K562 (cell line): ENCODE measurements around the gene ZNF462. TPM values are rescaled to one million over a fixed set of nuclear protein-coding genes. Genes with fewer than 3 reads are reported as not detected.

Experiments used
- ATAC-seq: fragments of 200-7000 bp; cut with Tn5 transposase; 3 replicates; pipeline ENCODE4 v1.9.1; 2020; ENCODE audit warnings: moderate library complexity
- BruUV-seq: library from RNA; stranded (reverse); fragments of 400-500 nt; replicated peaks from 2 replicates; lab custom pipeline; 2021; lab: Mats Ljungman, UMichigan
- CTCF ChIA-PET: fragments of 300-600 bp; formaldehyde crosslinking; extraction: SDS; loops from one replicate; lab custom pipeline; 2021; ENCODE audit warnings: low intra/inter-chr PET ratio; lab: Yijun Ruan, JAX
- POLR2A ChIA-PET: fragments of 300-600, 350-650 bp; sonication (Branson Sonifier 250); formaldehyde crosslinking; extraction: SDS; loops from one replicate; lab custom pipeline; 2021; ENCODE audit warnings: antibody characterized with exemption, inconsistent platforms; lab: Yijun Ruan, JAX
- DNase-seq, 4 experiments: peaks; one replicate each; pipeline versions ENCODE4 v3.0.0 to v3.0.0-alpha.2; 2011 to 2018; ENCODE audit warnings: low spot score in 3 of 4, mixed read lengths in 3 of 4; ENCODE audit errors: extremely low read depth in 1 of 4
- FAIRE-seq: peaks from 2 replicates; lab custom pipeline; 2011; peaks lifted over from hg19 to GRCh38; lab: Jason Lieb, UNC
- H2AFZ ChIP-seq: 2 replicates; pipeline ENCODE4 v1.6.0; 2011; ENCODE audit warnings: low read depth, low read length, control low read depth, inconsistent platforms
- H3K27ac ChIP-seq: fragments of 200-600 bp; 3 replicates; pipeline ENCODE4 v1.8.0; 2011; ENCODE audit warnings: low read depth, mild to moderate bottlenecking, control low read depth, inconsistent platforms, low read length, moderate library complexity, mixed read lengths; ENCODE audit errors: extremely low read depth
- H3K27me3 ChIP-seq, 2 experiments: fragments of 300-600 bp in 1 of 2; 2 replicates in 1 of 2; 3 replicates in 1 of 2; pipeline versions ENCODE4 v1.6.0 to v1.8.0; 2011; ENCODE audit warnings: inconsistent platforms in 2 of 2, low read length in 2 of 2, mild to moderate bottlenecking in 1 of 2, mixed read lengths in 1 of 2, moderate library complexity in 1 of 2; ENCODE audit not compliant: control insufficient read depth in 2 of 2, insufficient read depth in 2 of 2
- H3K36me3 ChIP-seq: fragments of 300-600 bp; 3 replicates; pipeline ENCODE4 v1.8.0; 2011; ENCODE audit warnings: mild to moderate bottlenecking, low read length, inconsistent platforms; ENCODE audit not compliant: control insufficient read depth, insufficient read depth
- H3K4me1 ChIP-seq, 2 experiments: fragments of 200-600 bp in 1 of 2; replicated peaks in 1 of 2; 2 replicates in 1 of 2; 3 replicates in 1 of 2; pipeline versions ENCODE4 v1.5.1 to v1.8.0; 2011; ENCODE audit warnings: inconsistent platforms in 2 of 2, low read length in 2 of 2, mild to moderate bottlenecking in 1 of 2, mixed read lengths in 1 of 2, moderate library complexity in 1 of 2; ENCODE audit not compliant: control insufficient read depth in 2 of 2, insufficient read depth in 2 of 2
- H3K4me2 ChIP-seq: 2 replicates; pipeline ENCODE4 v1.6.1; 2011; ENCODE audit warnings: low read length, control low read depth, inconsistent platforms, mixed read lengths; ENCODE audit not compliant: insufficient read depth
- H3K4me3 ChIP-seq: fragments of 200-600 bp; sonication (generic), shearing (Covaris generic); 2 replicates; pipeline ENCODE4 v1.5.1; 2016; ENCODE audit warnings: control low read depth, inconsistent platforms
- H3K79me2 ChIP-seq: fragments of 200-600 bp; 3 replicates; pipeline ENCODE4 v1.8.0; 2011; ENCODE audit warnings: low read length, inconsistent platforms; ENCODE audit not compliant: control insufficient read depth, insufficient read depth
- H3K9ac ChIP-seq, 2 experiments: 2 replicates each; pipeline versions ENCODE4 v1.6.0 to v1.6.1; 2011; ENCODE audit warnings: low read depth in 2 of 2, low read length in 2 of 2, control low read depth in 1 of 2, inconsistent platforms in 1 of 2, mild to moderate bottlenecking in 1 of 2, mixed read lengths in 1 of 2; ENCODE audit not compliant: insufficient read depth in 1 of 2
- H3K9me1 ChIP-seq: one replicate; pipeline ENCODE4 v1.6.0; 2011; ENCODE audit warnings: inconsistent platforms, mild to moderate bottlenecking, low read length, moderate library complexity; ENCODE audit not compliant: control insufficient read depth, insufficient read depth
- H3K9me3 ChIP-seq: replicated peaks from 2 replicates; pipeline ENCODE4 v1.5.1; 2011; ENCODE audit warnings: low read depth, low read length, inconsistent platforms; ENCODE audit not compliant: control insufficient read depth, insufficient read depth
- H4K20me1 ChIP-seq: replicated peaks from 2 replicates; pipeline ENCODE4 v1.6.1; 2011; ENCODE audit warnings: low read length, inconsistent platforms, mixed read lengths; ENCODE audit not compliant: control insufficient read depth, insufficient read depth
- ARID4B ChIP-seq: sonication (generic); formaldehyde crosslinking; IDR thresholded peaks from 2 replicates; pipeline ENCODE4 v1.8.0; 2022; ENCODE audit warnings: mild to moderate bottlenecking, missing genetic modification reagents
- CREM ChIP-seq: IDR thresholded peaks from 2 replicates; pipeline ENCODE4 v1.6.1; 2014; ENCODE audit warnings: antibody characterized with exemption, low read depth
- HDAC8 ChIP-seq: fragments of 450-650 bp; IDR thresholded peaks from 2 replicates; pipeline ENCODE4 v1.6.1; 2016; ENCODE audit warnings: mild to moderate bottlenecking, missing genetic modification characterization, moderate library complexity, missing compliant biosample characterization
- WGBS: fragments of 100-300 bp; shearing (Covaris generic); methylation state at CpG from one replicate; pipeline ENCODE4 v1.1.6; 2016; ENCODE audit warnings: low coverage, mixed read lengths; ENCODE audit not compliant: insufficient coverage; ENCODE audit errors: missing lambda C conversion rate; 5-methylcytosine and 5-hydroxymethylcytosine counted together
- in situ Hi-C: fragments of 300-500 bp; cut with MboI; formaldehyde crosslinking; loops from 4 replicates; pipeline ENCODE4 v1.15.0; 2018; ENCODE audit warnings: inconsistent platforms, mixed read lengths
- intact Hi-C: fragments of 100-400 bp; cut with micrococcal nuclease; formaldehyde crosslinking; loops from 2 replicates; pipeline ENCODE4 v1.14.2; 2022
- polyA plus RNA-seq, 8 experiments: library from polyadenylated mRNA; depleted of rRNA in 4 of 8; stranded (reverse) in 5 of 8; unstranded in 3 of 8; fragments of >200 nt; fragmentation: Nextera tagmentation in 2 of 8; fragmentation: Illumina TruSeq in 1 of 8; extraction: Ambion mirVana in 2 of 8; extraction: Trizol in 1 of 8; gene quantifications; 2 replicates each; pipeline versions ENCODE4 v1.2.1 to v1.2.3, GENCODE V29; 2011 to 2014; ENCODE audit warnings: inconsistent platforms in 1 of 8, missing spikeins in 1 of 8
- total RNA-seq, 7 experiments: library from RNA; depleted of rRNA in 6 of 7; stranded (reverse); fragments of >200 nt in 6 of 7; fragmentation: Illumina TruSeq in 2 of 7; extraction: Trizol in 2 of 7; gene quantifications; 2 replicates each; pipeline versions ENCODE4 v1.2.1 to v1.2.3, GENCODE V29; 2011 to 2021; ENCODE audit warnings: low replicate concordance in 1 of 7
- TF ChIP-seq, protein P1 (sequence below): fragments of 250-450 bp; sonication (Bioruptor Pico); IDR thresholded peaks from 2 replicates; pipeline ENCODE4 v1.8.0; 2021; ENCODE audit warnings: mild to moderate bottlenecking, moderate library complexity

Gene ZNF462
- total and polyA plus RNA-seq, 9 of the 15 experiments (the other 6 are each of a cell fraction or from before 2014, with no cell fraction given) = 0.20 TPM; not detected in 8

DNA sequence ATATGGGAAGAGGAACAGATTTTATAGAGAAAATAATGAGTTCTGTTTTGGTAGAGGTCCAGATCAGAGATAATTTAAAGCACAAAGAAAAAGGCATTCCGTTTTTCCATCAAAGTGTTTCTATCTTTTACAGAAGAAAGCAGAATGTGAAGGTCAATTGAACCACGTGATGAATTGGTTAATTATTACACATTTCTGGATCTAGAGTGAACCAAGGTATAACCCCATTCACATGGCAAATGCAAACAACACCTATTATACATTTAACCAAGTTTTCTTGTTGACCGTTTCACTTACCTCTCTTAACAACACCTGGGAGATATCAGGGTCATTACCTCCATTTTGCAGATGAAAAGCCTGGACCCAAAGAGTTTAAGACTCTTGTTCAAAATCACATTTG is 34.9 kb upstream of the ZNF462 start:
- POLR2A ChIA-PET = no interaction called here
- in situ Hi-C loops = no loop called here
- no peak for ATAC-seq
- CTCF ChIA-PET = no interaction called here
- WGBS = 0% methylated on average over 3 of the region's 3 CpGs
- no TSS peak for BruUV-seq
- Histone ChIP-seq H3K36me3 (no peaks in the 10 kb centered on the region), H3K4me3 (no peak overlapping the region)
- intact Hi-C loops = no loop called here
- no peak for DNase-seq
- TF ChIP-seq, protein P1, sequence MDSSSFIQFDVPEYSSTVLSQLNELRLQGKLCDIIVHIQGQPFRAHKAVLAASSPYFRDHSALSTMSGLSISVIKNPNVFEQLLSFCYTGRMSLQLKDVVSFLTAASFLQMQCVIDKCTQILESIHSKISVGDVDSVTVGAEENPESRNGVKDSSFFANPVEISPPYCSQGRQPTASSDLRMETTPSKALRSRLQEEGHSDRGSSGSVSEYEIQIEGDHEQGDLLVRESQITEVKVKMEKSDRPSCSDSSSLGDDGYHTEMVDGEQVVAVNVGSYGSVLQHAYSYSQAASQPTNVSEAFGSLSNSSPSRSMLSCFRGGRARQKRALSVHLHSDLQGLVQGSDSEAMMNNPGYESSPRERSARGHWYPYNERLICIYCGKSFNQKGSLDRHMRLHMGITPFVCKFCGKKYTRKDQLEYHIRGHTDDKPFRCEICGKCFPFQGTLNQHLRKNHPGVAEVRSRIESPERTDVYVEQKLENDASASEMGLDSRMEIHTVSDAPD (CRISPR knock-in tag) = no peak
- TF ChIP-seq, all 486 proteins: peak for 0
- H3K9ac ChIP-seq = no peak overlapping the region
- H3K4me2 ChIP-seq = no peak overlapping the region
- no peaks in the 10 kb centered on the region for H3K9me1 ChIP-seq
- no peak for FAIRE-seq
- no peaks in the 10 kb centered on the region for H3K9me3 ChIP-seq
- H3K27me3 ChIP-seq = no peaks in the 10 kb centered on the region
- no peak overlapping the region for H3K27ac ChIP-seq
- H2AFZ ChIP-seq = no peak overlapping the region
- no peaks in the 10 kb centered on the region for H3K79me2 ChIP-seq
- H3K4me1 ChIP-seq = no peaks in the 10 kb centered on the region
- no peaks in the 10 kb centered on the region for H4K20me1 ChIP-seq

- POLR2A ChIA-PET = no interaction called here
- H3K4me2 ChIP-seq = no peak overlapping the region
- H4K20me1 ChIP-seq = no peaks in the 10 kb centered on the region
- no peaks in the 10 kb centered on the region for H3K79me2 ChIP-seq
- H3K36me3 ChIP-seq = no peaks in the 10 kb centered on the region
- CTCF ChIA-PET = no interaction called here
- no TSS peak for BruUV-seq
- DNase-seq = no peak
- no peak for ATAC-seq
- H3K27me3 ChIP-seq = no peaks in the 10 kb centered on the region
- H2AFZ ChIP-seq = no peak overlapping the region
- no peaks in the 10 kb centered on the region for H3K9me1 ChIP-seq
- no peak overlapping the region for H3K4me3 ChIP-seq
- intact Hi-C loops (no loop called here), in situ Hi-C loops (no loop called here)
- H3K9ac ChIP-seq = no peak overlapping the region
- H3K27ac ChIP-seq = no peak overlapping the region
- no peaks in the 10 kb centered on the region for H3K4me1 ChIP-seq
- no peak for FAIRE-seq
- no peaks in the 10 kb centered on the region for H3K9me3 ChIP-seq
- no peak for TF ChIP-seq CREM
- TF ChIP-seq HDAC8 (tag) = no peak
- no peak for TF ChIP-seq ARID4B (CRISPR knock-in tag)
Measured at GRCh38 chr9:106828965-106829364, 34.0 kb upstream of the ZNF462 start.
